HG03565 (cell line): ENCODE data around the gene RHBDL3.
A peak's percentile ranks its signal among the peaks of the same experiment; 100 is the strongest.
"Not testable (repeated sequence)": the region's sequence is repeated elsewhere in the genome, so short reads cannot be mapped to it uniquely, and the experiment has no call there.

ENCODE experiments used
- ATAC-seq: cut with Tn5 transposase; IDR thresholded peaks from one replicate; pipeline ENCODE4 v1.9.1; 2021; ENCODE audit warnings: mild to moderate bottlenecking, moderate library complexity; ENCODE audit not compliant: unreplicated experiment

Gene RHBDL3

DNA sequence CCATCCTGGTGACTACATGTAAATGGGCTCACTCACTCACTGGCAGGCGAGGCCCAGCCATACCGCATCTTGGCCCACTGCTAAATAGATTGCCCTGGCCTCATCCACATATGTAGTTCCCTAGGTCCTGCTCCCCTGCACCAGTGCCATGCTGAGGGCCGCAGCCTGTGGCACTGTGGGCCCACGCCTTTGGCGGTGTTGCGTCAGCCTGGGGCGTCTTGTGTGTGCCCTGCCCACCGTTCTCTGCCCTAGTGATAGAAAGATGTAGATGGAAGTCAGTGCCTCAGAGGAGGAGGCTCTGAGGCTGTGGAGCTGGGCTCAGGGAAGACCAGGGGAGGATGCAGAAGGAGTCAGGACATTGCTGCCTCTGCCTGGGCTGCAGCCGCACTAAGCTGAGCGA, 57.4 kb downstream of the RHBDL3 start:
- no peak for ATAC-seq

DNA sequence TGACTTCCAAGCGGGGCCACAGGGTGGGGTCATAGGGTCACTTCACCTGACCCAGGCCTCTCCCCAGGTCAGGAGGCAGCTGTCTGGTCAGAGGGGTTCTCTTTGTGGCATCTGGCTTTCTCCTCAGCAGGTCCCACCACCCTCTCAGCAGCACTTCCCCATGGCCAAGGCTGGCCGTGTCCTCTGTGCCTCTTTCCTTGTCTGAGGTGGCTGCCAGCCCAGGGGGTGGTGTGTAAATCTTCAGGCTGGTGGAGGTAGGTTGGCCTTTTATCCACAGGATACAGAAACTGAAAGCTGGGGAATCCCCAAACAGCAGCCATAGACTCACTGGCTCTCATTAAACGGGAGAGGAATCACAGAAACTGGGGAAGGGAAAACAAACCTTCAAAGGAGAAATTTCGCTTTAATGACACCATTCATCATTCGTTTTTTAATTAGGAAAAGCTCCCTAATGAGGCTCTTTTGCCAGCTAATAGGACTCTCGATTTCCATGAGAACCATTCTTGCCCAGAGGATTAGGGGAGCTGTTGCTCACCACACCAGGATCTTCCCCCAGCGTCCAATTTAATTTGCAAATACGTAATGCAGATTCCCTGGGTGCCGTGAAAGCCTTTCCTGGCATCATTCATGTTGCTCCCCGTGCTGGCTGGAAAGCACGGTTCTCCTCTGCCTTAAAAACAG, 58.3 kb downstream of the RHBDL3 start:
- ATAC-seq, result no peak

DNA sequence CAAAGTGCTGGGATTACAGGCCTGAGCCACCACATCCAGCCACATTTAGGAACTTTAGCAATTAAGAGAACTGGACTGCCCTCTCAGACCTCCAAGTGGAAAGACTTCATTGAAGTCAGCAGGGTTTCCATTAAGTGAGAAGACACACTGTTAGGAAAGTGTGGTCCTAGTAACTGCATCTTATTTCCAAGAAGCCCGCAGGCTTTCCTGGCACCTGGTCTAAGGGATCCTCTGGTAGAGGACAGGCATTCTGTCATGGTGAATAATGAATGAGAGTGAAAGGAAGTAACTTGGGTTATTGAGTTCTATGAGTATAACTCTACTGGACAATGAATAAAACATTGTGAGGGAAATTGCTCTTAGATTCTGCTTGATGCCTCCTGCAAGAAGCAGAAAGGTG, 62.3 kb downstream of the RHBDL3 start:
- ATAC-seq, result no peak

DNA sequence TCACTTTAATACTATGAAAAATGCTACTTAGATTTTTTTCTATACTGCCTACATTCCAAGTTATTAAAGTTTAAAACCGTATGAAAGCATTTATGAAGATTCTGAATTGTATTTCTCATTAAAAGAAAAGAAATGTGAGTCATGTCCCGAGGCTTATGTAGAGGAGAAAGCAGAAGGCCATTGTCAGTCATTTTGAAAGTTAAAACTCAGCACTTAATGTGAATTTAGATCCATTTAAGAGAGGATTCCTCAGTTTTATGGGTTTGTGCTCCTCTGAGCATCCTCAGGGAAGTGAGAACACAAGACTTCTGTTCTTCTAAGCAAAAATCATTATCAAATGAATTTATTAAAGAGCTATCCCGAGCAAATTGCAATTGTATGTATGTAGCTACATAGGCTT, 64.5 kb downstream of the RHBDL3 start:
- no peak for ATAC-seq

DNA sequence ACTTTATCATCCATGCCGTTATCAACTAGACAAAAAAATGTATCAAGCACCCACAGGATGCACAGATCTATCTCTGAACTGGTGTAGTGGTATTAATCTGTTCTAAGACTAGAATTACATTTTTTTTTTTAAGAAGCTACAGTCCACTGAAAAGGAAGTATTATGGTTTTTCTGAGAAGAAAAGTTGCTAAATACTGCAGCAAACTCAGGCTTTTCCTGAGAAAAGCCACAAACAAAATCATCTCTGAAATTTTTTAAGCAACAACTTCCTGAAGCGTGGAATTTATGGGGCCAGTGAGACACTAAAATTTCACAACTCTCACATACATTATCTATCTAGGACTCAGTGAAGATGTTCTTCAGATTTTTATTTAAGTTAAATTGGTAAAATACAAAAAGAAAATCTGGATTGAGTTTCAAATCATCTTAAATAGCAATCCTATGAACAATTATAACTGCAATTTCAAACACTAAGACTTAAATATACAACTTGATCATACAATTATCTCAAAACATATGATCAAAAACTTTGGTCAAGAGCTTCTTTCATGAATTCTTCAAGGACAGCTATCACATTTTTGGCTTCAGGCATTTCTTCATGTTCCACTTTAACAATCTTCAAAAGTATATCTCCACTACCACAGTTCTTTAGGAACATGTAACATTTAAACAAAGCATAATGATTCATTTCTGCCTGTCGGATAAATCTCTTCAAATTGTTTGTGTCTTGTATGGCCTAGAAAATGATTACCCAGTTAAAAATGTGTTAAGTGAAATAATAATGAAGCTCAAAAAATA, 65.8 kb downstream of the RHBDL3 start:
- ATAC-seq, result no peak

DNA sequence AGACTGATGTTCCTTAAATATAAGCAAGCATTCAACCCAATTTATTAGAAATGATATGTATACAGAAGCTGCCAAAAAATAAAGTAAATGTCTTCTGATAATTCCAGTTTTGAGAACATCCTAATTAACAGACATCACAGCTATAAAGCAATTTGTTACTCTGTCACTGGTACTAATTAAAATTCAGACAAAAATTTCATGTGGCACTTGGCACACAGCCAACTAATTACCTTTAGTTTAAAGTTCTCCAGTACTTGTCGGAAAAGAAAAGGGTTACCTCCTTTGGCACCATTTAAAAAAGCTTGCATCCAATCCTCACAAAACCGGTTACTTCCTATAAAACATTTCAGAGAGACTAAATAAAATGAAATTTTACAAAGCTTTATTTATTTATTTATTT, 67.6 kb downstream of the RHBDL3 start:
- no peak for ATAC-seq

GRCh38 chr17:32335046-32335445, 69.4 kb downstream of the RHBDL3 start:
- ATAC-seq, result no peak

DNA sequence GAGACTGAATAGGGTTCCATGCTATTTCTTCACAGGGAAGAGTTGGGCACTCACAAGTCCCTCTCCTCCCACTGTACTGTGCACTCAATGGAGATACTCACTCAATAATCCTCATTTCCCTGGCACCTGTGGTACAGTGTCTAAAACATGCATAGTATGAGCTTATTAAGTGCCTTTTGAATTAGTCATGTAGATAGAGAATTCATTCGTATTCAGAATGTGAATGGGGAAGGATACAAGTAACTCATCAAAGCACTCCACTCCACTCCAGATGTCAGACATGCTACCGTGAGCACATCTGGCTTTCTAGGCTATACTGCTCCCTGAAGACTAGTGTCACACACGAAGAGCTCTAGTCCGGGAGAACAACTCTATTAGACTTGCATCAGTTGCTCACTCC, 70.1 kb downstream of the RHBDL3 start:
- no peak for ATAC-seq

- ATAC-seq, result no peak
These were observed 75.7 kb downstream of the RHBDL3 start for GRCh38 chr17:32341141-32341856.

GRCh38 chr17:32341857-32342602, 76.4 kb downstream of the RHBDL3 start, which contains the start of gene C17orf75:
C17orf75 (minus strand) TSS chr17:32342173; CDS start chr17:32342139, 34 bp downstream.
- ATAC-seq, result peak; percentile 80

GRCh38 chr17:32342603-32343325, 77.1 kb downstream of the RHBDL3 start:
- no peak for ATAC-seq

DNA sequence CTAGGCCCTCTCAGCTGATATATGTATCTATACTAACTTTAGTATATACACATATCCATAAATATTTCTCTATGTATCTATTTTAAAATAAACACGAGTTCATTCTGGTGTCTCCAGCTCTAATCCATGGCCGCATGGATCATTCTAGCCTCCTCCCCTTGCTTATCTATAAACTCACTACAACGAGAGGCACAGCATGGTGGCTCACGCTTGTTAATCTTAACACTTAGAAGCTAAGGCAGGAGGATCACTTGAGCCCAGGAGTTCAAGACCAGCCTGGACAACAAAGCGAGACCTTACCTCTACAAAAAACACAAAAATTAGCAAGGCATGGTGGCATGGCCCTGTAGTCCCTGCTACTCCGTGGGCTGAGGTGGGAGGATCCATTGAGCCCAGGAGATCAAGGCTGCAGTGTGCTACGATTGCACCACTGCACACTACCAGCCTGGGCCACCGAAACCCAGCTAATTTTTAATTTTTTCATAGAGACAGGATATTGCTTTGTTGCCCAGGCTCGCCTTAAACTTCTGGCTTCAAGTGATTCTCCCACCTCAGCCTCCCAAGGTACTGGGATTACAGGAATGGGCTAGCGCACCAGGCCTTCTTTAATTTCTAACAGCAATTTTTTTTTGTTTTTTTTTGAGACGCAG, 80.4 kb downstream of the RHBDL3 start:
- ATAC-seq, result no peak

DNA sequence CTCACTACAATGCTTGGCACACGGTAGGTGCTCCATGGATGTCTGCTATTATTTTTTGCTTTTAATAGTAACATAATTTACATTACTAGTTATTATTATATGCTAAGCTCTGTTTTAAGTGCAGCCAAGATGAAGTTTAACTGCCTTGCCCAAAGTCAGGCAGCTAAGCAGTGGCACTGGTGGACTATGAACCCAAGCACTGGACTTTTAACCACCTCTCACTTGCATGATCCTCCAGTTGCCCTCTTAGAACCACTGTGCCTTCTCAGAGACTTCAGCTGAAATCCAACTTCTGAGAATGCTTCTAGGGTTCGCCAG, 82.8 kb downstream of the RHBDL3 start:
- ATAC-seq, result no peak

GRCh38 chr17:32349503-32349853, 83.8 kb downstream of the RHBDL3 start:
- ATAC-seq, result no peak

GRCh38 chr17:32349854-32350665, 84.4 kb downstream of the RHBDL3 start, which contains the start of gene ZNF207:
ZNF207 (plus strand) TSS chr17:32350157; CDS start chr17:32350286, 129 bp downstream.
- peak; percentile 94 for ATAC-seq

DNA sequence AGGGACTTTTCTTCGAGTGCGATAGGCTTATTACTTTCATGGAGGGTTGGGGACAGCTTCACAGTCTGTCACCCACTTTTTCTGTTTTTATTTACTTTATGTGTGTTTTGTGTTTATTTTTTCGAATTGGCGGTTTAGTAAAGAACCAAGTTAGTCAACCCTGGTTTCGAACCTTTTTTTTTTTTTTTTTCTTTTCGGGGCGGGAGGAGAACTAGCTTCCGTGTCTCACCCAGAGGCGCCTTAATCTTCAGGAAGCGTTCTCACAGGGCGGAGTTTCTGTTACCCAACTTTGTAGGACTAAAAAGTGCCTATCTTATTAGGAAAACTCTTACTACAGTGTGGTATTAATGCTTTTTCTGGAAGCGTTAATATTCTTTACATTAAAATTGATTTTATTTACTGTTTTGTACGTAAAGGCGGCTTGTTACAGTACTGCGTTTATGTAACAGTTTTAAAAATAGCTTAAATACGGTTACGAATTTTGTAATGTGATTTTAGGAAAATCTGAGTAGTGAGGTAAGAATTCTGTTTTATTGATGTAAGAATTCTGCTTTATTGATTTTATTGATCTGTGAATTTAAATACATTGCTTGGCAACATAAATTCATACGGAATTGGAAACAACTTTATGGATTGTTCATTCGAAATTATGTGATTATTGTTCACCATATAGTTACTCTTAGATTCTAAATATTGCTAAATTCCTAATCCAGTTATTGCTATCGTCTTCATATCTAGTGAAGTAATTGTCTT, 85.2 kb downstream of the RHBDL3 start:
- peak; percentile 7 for ATAC-seq

- not testable (repeated sequence) for ATAC-seq
These were observed 87.1 kb downstream of the RHBDL3 start for GRCh38 chr17:32352734-32353133.

DNA sequence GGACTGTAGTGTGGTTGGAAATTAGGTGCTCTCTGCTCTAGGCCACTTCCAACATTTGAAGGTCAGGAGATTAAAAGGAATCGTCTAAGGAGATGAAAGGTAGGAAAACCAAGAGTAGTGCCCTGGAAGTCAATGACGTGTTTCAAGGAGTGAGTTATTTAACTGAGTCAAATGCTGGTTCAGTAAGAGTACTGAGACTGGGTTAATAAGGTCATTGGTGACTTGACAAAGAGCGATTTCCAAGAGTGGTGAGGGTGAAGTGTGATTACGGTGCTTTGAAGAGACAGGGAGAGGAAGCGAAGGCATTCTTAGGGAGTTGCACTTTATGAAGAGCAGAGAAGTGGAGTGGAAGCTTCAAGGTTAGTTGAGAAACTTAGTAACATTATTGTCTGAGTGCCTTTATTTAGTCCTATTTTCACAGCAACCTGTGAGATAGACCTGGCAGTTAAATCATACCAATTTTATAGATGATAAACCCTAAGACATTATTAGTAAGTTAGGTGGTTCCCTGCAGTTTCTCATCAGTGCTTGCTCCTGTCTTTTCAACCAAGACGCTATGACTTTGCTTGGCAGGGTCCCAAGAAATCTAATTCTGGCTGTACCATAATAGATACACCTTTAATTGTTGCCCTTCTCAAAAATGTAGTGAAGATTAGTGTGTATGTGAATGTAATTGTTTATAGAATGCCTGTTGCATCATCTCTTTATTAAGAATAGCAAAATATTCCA, 90.2 kb downstream of the RHBDL3 start:
- ATAC-seq, result no peak
